HepG2 (cell line): ENCODE results near the gene PLCZ1. TPM values are rescaled to one million over a fixed set of nuclear protein-coding genes. Genes with fewer than 3 reads are reported as not detected.

Source experiments
- ATF7-NPFF ChIP-seq: sonication (generic); formaldehyde crosslinking; IDR thresholded peaks from 2 replicates; pipeline ENCODE4 v1.8.1; 2023; ENCODE audit warnings: mild to moderate bottlenecking, low read depth, missing genetic modification reagents, moderate library complexity
- FOSL2 ChIP-seq: sonication (generic); formaldehyde crosslinking; IDR thresholded peaks from 2 replicates; pipeline ENCODE4 v1.4.0; 2020; ENCODE audit warnings: missing genetic modification reagents
- MAFK ChIP-seq, 2 experiments: IDR thresholded peaks in 1 of 2; conservative IDR thresholded peaks in 1 of 2; 2 replicates each; pipeline ENCODE4 v1.6.1; 2011; ENCODE audit warnings: improper control_type of control experiment in 2 of 2, low read length in 2 of 2
- MTF2 ChIP-seq: sonication (generic); formaldehyde crosslinking; IDR thresholded peaks from 2 replicates; pipeline ENCODE4 v1.5.0; 2020; ENCODE audit warnings: missing genetic modification reagents, borderline replicate concordance
- MZF1 ChIP-seq: sonication (generic); formaldehyde crosslinking; IDR thresholded peaks from 2 replicates; pipeline ENCODE4 v1.8.1; 2023; ENCODE audit warnings: mild to moderate bottlenecking, missing genetic modification reagents, borderline replicate concordance
- NFYB ChIP-seq: sonication (generic); formaldehyde crosslinking; IDR thresholded peaks from 2 replicates; pipeline ENCODE4 v1.4.0; 2020; ENCODE audit warnings: missing genetic modification reagents
- PAF1 ChIP-seq: IDR thresholded peaks from 2 replicates; pipeline ENCODE4 v1.6.1; 2016; ENCODE audit warnings: missing genetic modification reagents, missing compliant biosample characterization
- polyA plus RNA-seq, 8 experiments: library from polyadenylated mRNA; depleted of rRNA in 3 of 8; stranded (reverse) in 7 of 8; unstranded in 1 of 8; fragments of >200 nt; fragmentation: Illumina TruSeq in 4 of 8; extraction: Trizol in 4 of 8; gene quantifications; 2 replicates each; pipeline versions ENCODE4 v1.2.1 to v1.2.3, GENCODE V29; 2011 to 2016; ENCODE audit warnings: low read depth in 4 of 8, missing spikeins in 1 of 8, mixed read lengths in 1 of 8; ENCODE audit not compliant: insufficient read depth in 1 of 8
- total RNA-seq, 5 experiments: library from RNA; depleted of rRNA; stranded (reverse); fragments of >200 nt; fragmentation: Illumina TruSeq; extraction: Trizol; gene quantifications; 2 replicates each; pipeline ENCODE4 v1.2.3, GENCODE V29; 2016; ENCODE audit warnings: low read depth in 1 of 5
- TF ChIP-seq, protein P1 (sequence below): sonication (generic); formaldehyde crosslinking; IDR thresholded peaks from 2 replicates; pipeline ENCODE4 v1.4.0; 2020; ENCODE audit warnings: mild to moderate bottlenecking, missing genetic modification reagents, borderline replicate concordance
- TF ChIP-seq, protein P2 (sequence below): sonication (generic); formaldehyde crosslinking; conservative IDR thresholded peaks from 2 replicates; pipeline ENCODE4 v1.4.0; 2020; ENCODE audit warnings: missing genetic modification reagents
- TF ChIP-seq, protein P3 (sequence below): sonication (generic); formaldehyde crosslinking; IDR thresholded peaks from 2 replicates; pipeline ENCODE4 v1.4.0; 2020; ENCODE audit warnings: missing genetic modification reagents, borderline replicate concordance
- TF ChIP-seq, protein P4 (sequence below): sonication (generic); formaldehyde crosslinking; IDR thresholded peaks from 2 replicates; pipeline ENCODE4 v1.4.0; 2020; ENCODE audit warnings: missing genetic modification reagents, borderline replicate concordance
- TF ChIP-seq, protein P5 (sequence below): sonication (generic); formaldehyde crosslinking; IDR thresholded peaks from 2 replicates; pipeline ENCODE4 v1.5.0; 2020; ENCODE audit warnings: mild to moderate bottlenecking, missing genetic modification reagents, borderline replicate concordance

Gene PLCZ1
- total and polyA plus RNA-seq, 2 of the 13 experiments (the other 11 are each of a cell fraction or from before 2014, with no cell fraction given) = not detected

DNA sequence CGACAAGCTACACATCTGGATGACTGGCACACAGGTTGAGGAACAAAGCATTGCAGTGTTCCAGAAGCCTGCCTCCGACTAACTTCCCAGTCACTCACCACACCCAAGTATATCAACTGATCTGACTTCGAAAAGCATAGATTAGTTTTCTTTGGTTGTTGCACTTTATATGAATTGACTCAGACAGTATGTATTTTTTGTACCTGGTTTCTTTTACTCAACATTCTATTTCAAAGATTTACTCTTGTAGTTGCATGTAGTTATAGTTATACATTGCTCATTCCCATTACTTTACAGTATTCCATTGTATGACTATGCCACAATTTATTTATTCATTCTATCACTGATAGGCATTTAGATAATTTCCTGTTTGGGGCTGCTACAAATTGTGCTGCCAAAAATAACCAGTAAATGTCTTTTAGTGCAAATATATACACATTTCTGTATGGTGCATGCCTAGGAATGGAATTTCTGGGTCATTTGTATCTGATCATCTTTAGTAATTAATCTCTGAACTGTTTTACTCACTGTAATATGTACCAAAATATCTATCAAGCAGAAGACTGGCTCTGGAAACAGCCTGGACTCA lies 17.8 kb downstream of the PLCZ1 start (continued):
- TF ChIP-seq, protein P1, sequence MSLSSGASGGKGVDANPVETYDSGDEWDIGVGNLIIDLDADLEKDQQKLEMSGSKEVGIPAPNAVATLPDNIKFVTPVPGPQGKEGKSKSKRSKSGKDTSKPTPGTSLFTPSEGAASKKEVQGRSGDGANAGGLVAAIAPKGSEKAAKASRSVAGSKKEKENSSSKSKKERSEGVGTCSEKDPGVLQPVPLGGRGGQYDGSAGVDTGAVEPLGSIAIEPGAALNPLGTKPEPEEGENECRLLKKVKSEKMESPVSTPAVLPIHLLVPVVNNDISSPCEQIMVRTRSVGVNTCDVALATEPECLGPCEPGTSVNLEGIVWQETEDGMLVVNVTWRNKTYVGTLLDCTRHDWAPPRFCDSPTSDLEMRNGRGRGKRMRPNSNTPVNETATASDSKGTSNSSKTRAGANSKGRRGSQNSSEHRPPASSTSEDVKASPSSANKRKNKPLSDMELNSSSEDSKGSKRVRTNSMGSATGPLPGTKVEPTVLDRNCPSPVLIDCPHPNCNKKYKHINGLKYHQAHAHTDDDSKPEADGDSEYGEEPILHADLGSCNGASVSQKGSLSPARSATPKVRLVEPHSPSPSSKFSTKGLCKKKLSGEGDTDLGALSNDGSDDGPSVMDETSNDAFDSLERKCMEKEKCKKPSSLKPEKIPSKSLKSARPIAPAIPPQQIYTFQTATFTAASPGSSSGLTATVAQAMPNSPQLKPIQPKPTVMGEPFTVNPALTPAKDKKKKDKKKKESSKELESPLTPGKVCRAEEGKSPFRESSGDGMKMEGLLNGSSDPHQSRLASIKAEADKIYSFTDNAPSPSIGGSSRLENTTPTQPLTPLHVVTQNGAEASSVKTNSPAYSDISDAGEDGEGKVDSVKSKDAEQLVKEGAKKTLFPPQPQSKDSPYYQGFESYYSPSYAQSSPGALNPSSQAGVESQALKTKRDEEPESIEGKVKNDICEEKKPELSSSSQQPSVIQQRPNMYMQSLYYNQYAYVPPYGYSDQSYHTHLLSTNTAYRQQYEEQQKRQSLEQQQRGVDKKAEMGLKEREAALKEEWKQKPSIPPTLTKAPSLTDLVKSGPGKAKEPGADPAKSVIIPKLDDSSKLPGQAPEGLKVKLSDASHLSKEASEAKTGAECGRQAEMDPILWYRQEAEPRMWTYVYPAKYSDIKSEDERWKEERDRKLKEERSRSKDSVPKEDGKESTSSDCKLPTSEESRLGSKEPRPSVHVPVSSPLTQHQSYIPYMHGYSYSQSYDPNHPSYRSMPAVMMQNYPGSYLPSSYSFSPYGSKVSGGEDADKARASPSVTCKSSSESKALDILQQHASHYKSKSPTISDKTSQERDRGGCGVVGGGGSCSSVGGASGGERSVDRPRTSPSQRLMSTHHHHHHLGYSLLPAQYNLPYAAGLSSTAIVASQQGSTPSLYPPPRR (CRISPR knock-in tag) = no peak
- no peak for TF ChIP-seq MAFK (conservative IDR thresholded peaks at IDR 0.05 in 1 of 2, IDR thresholded peaks at IDR 0.05 in 1 of 2; ENCODE audit: low read length in 2 of 2)
- TF ChIP-seq NFYB = no peak
- TF ChIP-seq, protein P2, sequence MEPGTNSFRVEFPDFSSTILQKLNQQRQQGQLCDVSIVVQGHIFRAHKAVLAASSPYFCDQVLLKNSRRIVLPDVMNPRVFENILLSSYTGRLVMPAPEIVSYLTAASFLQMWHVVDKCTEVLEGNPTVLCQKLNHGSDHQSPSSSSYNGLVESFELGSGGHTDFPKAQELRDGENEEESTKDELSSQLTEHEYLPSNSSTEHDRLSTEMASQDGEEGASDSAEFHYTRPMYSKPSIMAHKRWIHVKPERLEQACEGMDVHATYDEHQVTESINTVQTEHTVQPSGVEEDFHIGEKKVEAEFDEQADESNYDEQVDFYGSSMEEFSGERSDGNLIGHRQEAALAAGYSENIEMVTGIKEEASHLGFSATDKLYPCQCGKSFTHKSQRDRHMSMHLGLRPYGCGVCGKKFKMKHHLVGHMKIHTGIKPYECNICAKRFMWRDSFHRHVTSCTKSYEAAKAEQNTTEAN (CRISPR knock-in tag) = no peak
- TF ChIP-seq MZF1 = no peak
- TF ChIP-seq, protein P3, sequence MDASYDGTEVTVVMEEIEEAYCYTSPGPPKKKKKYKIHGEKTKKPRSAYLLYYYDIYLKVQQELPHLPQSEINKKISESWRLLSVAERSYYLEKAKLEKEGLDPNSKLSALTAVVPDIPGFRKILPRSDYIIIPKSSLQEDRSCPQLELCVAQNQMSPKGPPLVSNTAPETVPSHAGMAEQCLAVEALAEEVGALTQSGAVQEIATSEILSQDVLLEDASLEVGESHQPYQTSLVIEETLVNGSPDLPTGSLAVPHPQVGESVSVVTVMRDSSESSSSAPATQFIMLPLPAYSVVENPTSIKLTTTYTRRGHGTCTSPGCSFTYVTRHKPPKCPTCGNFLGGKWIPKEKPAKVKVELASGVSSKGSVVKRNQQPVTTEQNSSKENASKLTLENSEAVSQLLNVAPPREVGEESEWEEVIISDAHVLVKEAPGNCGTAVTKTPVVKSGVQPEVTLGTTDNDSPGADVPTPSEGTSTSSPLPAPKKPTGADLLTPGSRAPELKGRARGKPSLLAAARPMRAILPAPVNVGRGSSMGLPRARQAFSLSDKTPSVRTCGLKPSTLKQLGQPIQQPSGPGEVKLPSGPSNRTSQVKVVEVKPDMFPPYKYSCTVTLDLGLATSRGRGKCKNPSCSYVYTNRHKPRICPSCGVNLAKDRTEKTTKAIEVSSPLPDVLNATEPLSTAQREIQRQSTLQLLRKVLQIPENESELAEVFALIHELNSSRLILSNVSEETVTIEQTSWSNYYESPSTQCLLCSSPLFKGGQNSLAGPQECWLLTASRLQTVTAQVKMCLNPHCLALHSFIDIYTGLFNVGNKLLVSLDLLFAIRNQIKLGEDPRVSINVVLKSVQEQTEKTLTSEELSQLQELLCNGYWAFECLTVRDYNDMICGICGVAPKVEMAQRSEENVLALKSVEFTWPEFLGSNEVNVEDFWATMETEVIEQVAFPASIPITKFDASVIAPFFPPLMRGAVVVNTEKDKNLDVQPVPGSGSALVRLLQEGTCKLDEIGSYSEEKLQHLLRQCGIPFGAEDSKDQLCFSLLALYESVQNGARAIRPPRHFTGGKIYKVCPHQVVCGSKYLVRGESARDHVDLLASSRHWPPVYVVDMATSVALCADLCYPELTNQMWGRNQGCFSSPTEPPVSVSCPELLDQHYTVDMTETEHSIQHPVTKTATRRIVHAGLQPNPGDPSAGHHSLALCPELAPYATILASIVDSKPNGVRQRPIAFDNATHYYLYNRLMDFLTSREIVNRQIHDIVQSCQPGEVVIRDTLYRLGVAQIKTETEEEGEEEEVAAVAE (CRISPR knock-in tag) = no peak
- TF ChIP-seq, protein P4, sequence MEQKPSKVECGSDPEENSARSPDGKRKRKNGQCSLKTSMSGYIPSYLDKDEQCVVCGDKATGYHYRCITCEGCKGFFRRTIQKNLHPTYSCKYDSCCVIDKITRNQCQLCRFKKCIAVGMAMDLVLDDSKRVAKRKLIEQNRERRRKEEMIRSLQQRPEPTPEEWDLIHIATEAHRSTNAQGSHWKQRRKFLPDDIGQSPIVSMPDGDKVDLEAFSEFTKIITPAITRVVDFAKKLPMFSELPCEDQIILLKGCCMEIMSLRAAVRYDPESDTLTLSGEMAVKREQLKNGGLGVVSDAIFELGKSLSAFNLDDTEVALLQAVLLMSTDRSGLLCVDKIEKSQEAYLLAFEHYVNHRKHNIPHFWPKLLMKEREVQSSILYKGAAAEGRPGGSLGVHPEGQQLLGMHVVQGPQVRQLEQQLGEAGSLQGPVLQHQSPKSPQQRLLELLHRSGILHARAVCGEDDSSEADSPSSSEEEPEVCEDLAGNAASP (CRISPR knock-in tag) = no peak
- TF ChIP-seq, protein P5, sequence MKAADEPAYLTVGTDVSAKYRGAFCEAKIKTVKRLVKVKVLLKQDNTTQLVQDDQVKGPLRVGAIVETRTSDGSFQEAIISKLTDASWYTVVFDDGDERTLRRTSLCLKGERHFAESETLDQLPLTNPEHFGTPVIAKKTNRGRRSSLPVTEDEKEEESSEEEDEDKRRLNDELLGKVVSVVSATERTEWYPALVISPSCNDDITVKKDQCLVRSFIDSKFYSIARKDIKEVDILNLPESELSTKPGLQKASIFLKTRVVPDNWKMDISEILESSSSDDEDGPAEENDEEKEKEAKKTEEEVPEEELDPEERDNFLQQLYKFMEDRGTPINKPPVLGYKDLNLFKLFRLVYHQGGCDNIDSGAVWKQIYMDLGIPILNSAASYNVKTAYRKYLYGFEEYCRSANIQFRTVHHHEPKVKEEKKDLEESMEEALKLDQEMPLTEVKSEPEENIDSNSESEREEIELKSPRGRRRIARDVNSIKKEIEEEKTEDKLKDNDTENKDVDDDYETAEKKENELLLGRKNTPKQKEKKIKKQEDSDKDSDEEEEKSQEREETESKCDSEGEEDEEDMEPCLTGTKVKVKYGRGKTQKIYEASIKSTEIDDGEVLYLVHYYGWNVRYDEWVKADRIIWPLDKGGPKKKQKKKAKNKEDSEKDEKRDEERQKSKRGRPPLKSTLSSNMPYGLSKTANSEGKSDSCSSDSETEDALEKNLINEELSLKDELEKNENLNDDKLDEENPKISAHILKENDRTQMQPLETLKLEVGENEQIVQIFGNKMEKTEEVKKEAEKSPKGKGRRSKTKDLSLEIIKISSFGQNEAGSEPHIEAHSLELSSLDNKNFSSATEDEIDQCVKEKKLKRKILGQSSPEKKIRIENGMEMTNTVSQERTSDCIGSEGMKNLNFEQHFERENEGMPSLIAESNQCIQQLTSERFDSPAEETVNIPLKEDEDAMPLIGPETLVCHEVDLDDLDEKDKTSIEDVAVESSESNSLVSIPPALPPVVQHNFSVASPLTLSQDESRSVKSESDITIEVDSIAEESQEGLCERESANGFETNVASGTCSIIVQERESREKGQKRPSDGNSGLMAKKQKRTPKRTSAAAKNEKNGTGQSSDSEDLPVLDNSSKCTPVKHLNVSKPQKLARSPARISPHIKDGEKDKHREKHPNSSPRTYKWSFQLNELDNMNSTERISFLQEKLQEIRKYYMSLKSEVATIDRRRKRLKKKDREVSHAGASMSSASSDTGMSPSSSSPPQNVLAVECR (CRISPR knock-in tag) = no peak
- TF ChIP-seq PAF1 (CRISPR knock-in tag) = no peak
- no peak for TF ChIP-seq MTF2 (CRISPR knock-in tag)
- no peak for TF ChIP-seq FOSL2 (CRISPR knock-in tag)
- no peak for TF ChIP-seq ATF7-NPFF
- TF ChIP-seq, all 625 proteins: peak for 0
